ENCODE data around the gene RXFP2. TPM values are rescaled to one million over a fixed set of nuclear protein-coding genes. Genes with fewer than 3 reads are reported as not detected.
A peak's percentile ranks its signal among the peaks of the same experiment; 100 is the strongest.

RXFP2 gene
- total RNA-seq, 4 donors from 2014 or later, result 0.26 to 8.2 (median 2.4) TPM

DNA sequence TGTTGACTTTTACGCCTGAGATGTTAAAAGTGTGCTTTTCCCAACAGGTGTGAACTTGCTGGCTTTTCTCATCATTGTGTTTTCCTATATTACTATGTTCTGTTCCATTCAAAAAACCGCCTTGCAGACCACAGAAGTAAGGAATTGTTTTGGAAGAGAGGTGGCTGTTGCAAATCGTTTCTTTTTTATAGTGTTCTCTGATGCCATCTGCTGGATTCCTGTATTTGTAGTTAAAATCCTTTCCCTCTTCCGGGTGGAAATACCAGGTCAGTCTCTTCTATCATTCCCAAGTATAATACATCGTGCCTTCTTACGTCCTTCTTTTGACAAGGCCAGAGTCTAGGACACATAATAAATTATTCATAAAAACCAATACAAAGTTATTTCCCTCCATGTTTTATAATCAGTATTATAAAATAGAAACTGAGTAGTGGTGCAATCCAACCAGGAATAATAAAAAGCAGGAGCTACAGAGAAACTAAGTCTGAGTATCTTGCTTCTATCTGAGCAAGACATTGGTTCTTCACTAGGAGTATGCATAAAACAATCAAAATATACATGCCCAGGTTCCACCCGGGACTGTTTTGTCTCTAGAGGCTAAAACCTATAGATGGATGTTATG is 57.9 kb downstream of the RXFP2 start:
- TF ChIP-seq POLR2A (IDR thresholded peaks at IDR 0.05), result no peak
- TF ChIP-seq, protein P1, sequence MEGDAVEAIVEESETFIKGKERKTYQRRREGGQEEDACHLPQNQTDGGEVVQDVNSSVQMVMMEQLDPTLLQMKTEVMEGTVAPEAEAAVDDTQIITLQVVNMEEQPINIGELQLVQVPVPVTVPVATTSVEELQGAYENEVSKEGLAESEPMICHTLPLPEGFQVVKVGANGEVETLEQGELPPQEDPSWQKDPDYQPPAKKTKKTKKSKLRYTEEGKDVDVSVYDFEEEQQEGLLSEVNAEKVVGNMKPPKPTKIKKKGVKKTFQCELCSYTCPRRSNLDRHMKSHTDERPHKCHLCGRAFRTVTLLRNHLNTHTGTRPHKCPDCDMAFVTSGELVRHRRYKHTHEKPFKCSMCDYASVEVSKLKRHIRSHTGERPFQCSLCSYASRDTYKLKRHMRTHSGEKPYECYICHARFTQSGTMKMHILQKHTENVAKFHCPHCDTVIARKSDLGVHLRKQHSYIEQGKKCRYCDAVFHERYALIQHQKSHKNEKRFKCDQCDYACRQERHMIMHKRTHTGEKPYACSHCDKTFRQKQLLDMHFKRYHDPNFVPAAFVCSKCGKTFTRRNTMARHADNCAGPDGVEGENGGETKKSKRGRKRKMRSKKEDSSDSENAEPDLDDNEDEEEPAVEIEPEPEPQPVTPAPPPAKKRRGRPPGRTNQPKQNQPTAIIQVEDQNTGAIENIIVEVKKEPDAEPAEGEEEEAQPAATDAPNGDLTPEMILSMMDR (IDR thresholded peaks at IDR 0.05), result peak; percentile 29 to 57 (median 44)
- Histone ChIP-seq H3K4me1 (no peaks in the 10 kb centered on the region), H3K36me3 (no peaks in the 10 kb centered on the region), H3K27me3 (no peaks in the 10 kb centered on the region), H3K9me3 (no peaks in the 10 kb centered on the region), H3K4me3 (no peak overlapping the region), H3K27ac (no peak overlapping the region)
- intact Hi-C loops (cut with DNase I; ENCODE audit: low total_unique reads), result no loop called here
- DNase-seq, result no peak

DNA sequence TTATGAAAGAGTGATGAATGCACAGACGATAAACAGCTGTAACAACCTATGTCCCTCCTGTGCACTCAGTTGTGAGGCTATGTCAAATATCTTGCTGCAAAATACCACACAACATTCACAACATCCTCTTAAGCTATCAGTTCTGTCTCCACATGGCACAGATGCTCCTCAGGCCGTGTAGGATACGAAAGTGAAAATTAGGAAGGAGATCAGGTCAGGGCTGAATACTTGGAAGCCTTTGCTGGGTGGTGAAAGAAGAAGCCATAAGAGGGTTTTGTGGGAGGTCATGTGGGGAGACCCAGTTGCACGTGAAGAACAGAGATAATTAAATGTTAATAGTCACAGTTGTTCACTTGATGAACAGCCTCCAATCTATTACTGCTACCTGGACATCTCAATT is 58.9 kb downstream of the RXFP2 start:
- intact Hi-C loops (cut with DNase I; ENCODE audit: low total_unique reads), result no loop called here
- H3K36me3 ChIP-seq, result no peaks in the 10 kb centered on the region
- no peaks in the 10 kb centered on the region for H3K9me3 ChIP-seq
- H3K27ac ChIP-seq, result no peak overlapping the region
- no peak for TF ChIP-seq POLR2A (IDR thresholded peaks at IDR 0.05)
- TF ChIP-seq, protein P1 (IDR thresholded peaks at IDR 0.05), result no peak
- H3K4me1 ChIP-seq, result no peaks in the 10 kb centered on the region
- H3K27me3 ChIP-seq, result no peaks in the 10 kb centered on the region
- DNase-seq, result no peak
- no peak overlapping the region for H3K4me3 ChIP-seq

DNA sequence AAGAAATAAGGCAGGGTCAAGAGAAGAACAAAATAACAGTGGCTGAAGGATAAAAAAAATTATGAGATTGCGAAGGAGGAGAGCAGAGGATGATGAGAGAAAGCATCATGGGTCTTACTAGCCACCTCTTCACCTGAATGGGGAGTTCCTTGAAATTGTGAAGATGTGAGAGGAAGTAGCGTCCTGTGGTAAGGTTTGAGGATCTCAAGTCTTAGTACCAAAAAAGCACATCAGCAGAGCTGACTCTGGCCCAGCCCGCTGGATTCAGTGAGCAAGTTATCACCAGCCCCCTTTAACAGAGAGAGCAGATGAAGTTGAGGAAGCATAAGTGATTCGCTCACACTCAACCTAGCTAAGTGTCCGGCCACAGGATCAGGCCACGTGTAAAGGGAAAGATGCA is 61.8 kb downstream of the RXFP2 start:
- no peak for DNase-seq
- intact Hi-C loops (cut with DNase I; ENCODE audit: low total_unique reads), result no loop called here
- Histone ChIP-seq H3K36me3 (no peaks in the 10 kb centered on the region), H3K4me1 (no peaks in the 10 kb centered on the region), H3K4me3 (no peak overlapping the region), H3K27ac (no peak overlapping the region), H3K9me3 (no peaks in the 10 kb centered on the region), H3K27me3 (no peaks in the 10 kb centered on the region)
- TF ChIP-seq, protein P1 (IDR thresholded peaks at IDR 0.05), result no peak
- TF ChIP-seq POLR2A (IDR thresholded peaks at IDR 0.05), result no peak

DNA sequence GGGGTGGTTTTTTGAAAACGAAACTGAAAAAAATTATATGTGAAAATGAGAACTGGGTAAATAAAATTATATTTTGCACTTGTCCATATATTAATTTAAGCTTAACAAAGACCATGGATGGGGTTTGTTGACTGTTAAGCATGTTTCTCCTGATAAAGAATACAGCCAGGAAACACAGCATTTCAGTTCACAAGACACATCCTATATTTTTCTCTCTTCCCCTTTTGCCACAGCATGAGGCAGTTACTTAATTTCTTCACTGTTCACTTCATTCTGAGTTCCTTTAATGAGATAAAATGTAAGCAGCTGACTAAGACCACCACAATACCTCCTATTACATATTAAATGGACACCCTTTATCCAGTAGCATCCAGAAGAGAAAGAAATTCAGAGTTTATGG is 64.0 kb downstream of the RXFP2 start:
- TF ChIP-seq, protein P1 (IDR thresholded peaks at IDR 0.05), result no peak
- TF ChIP-seq POLR2A (IDR thresholded peaks at IDR 0.05), result no peak
- Histone ChIP-seq H3K4me3 (no peak overlapping the region), H3K4me1 (no peaks in the 10 kb centered on the region), H3K36me3 (no peaks in the 10 kb centered on the region), H3K9me3 (no peaks in the 10 kb centered on the region), H3K27ac (no peak overlapping the region), H3K27me3 (no peaks in the 10 kb centered on the region)
- intact Hi-C loops (cut with DNase I; ENCODE audit: low total_unique reads), result no loop called here
- no peak for DNase-seq

DNA sequence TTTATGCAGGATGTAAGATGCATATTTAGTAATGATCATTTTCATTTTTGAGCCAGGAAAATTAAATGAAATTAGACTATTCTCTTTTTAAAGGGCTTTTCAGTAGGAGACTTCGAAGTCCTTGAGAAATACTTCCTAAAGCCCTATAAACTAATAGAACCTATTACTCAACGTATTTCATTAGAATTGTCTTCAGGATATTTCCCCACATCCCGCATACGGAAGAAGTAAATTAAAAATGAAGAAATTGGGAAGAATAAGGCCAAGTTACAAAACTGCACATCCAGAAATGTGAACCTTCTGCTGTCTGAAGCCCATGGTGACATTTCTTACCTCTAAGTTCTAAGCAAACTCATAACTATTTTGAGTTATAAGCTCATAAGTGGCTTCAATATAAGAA is 66.5 kb downstream of the RXFP2 start:
- Histone ChIP-seq H3K4me3 (no peak overlapping the region), H3K36me3 (no peaks in the 10 kb centered on the region), H3K9me3 (no peaks in the 10 kb centered on the region), H3K27ac (no peak overlapping the region), H3K27me3 (no peaks in the 10 kb centered on the region), H3K4me1 (no peaks in the 10 kb centered on the region)
- no peak for DNase-seq
- intact Hi-C loops (cut with DNase I; ENCODE audit: low total_unique reads), result no loop called here
- TF ChIP-seq POLR2A (IDR thresholded peaks at IDR 0.05), result no peak
- TF ChIP-seq, protein P1 (IDR thresholded peaks at IDR 0.05), result no peak
